Fibroblast of mammary gland (primary cell): ENCODE measurements around the gene PLLP.

Source experiments
- DNase-seq: peaks from one replicate; pipeline ENCODE4 v3.0.0-alpha.2; 2010; ENCODE audit warnings: low read depth
- H3K4me3 ChIP-seq: 2 replicates; pipeline ENCODE4 v1.5.1; 2011; ENCODE audit warnings: low read depth, mild to moderate bottlenecking, low read length, moderate library complexity; ENCODE audit not compliant: control insufficient read depth
- CTCF ChIP-seq: conservative IDR thresholded peaks from 2 replicates; pipeline ENCODE4 v1.5.1; 2011; ENCODE audit warnings: low read depth, low read length, inconsistent platforms; ENCODE audit not compliant: control insufficient read depth, insufficient read depth

PLLP gene

DNA sequence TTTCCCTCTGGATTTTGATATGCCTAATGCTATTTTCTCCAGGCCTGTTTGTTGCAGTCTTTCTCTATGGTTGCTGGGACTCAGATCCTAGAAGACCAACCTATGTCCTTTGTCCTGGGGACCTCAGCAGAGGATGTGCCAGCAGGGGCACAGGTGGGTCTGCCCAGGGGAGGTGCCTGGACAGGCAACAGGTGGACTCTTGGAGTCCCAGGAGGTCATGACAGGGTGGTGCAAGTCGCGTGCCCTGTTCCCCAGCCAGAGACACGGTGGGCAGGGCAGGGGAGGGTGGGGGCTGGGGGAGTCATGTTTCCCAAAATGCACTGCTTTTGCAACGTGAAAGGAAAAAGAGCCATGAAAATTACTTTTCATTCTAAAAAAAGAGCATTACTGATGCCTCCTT lies 26.3 kb upstream of the PLLP start:
- no peak for DNase-seq
- no peak for TF ChIP-seq CTCF
- H3K4me3 ChIP-seq: no peak overlapping the region

- no peak for DNase-seq
- no peak for TF ChIP-seq CTCF
- no peak overlapping the region for H3K4me3 ChIP-seq
These were observed 23.6 kb upstream of the PLLP start for GRCh38 chr16:57308041-57308440.

DNA sequence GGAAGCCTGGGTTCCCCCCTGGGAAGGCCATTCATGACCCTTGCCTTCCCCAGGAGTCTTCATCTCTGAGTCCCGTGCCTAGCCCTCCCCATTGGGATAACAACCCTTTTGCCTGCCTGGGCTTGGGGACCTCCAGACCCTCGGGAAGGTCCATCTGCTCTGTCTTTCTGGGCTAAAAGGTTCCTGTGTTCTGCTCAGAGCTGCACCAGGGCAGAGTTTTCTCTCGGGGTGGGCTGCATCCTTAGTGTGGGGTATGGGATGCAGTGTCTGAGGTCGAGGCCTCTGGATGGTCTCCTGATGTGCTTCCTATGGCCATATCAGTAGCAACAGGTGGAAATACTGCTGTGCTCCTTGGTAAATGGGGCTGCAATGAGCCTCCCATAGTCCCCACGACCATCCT lies 22.9 kb upstream of the PLLP start:
- H3K4me3 ChIP-seq: no peak overlapping the region
- no peak for TF ChIP-seq CTCF

DNA sequence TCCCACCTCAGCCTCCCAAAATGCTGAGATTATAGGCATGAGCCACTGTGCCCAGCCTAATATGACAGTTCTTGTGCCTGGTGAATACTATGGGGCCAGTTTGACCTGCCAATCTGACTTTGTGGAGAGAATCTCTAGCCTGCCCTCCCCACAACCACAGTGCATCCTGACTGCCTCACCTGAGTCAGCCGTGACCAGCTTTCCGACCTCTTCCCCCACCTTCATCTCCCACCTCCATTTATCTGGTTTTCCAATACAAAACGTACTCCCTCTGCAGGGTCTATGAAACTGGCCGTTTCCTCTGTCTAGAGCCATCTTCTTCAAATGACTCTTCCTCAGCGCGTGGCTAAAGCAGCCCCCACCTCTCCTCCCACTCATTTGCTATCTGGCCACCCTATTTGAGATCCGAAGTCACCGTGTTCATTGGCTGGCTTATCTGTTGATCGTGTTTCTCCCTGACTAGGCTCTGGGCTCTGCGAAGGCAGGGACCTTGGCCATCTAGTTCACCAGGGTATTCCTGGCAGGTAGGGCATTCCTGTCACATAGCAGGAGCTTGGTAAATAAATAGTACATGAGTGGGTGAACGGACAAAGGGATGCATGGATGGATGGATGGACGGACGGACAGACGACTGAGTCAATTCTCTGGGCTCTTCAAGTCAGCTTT lies 22.3 kb upstream of the PLLP start:
- TF ChIP-seq CTCF: no peak
- no peak for DNase-seq
- H3K4me3 ChIP-seq: no peak overlapping the region

More for the DNA sequence above, 22.9 kb upstream of the PLLP start:
- DNase-seq: no peak

DNA sequence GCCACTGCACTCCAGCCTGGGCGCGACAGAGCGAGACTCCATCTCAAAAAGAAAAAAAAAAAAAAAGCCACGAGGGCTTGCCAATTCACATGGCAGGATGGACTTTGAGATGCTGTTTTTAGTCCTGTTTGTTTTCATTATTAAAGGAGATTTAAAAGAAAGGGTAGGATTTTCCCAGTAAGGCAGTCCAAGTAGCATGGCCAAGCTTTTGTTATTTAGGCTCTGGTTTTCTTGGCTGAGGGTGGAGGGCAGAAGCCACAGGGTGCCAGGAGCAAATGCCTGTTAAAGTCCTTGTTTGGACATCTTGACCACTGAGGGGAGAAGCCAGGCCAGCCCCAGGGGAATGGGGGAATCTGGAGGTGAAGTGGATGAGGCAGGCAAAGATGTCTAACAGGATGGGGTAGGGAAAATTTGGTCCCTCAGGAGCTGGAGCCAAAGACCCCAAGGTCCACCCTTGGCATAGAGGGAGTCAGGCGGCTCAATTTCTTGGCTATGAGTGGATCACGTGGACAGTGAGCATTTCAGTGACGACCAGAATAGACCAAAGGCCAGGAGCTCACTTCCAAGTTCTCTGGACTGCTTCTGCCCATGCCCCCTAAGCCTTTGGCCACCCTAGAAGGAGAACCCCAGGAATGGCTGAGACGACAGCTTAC lies 20.8 kb upstream of the PLLP start:
- no peak for TF ChIP-seq CTCF
- DNase-seq: no peak

GRCh38 chr16:57304169-57305061 lies 19.9 kb upstream of the PLLP start:
- TF ChIP-seq CTCF: no peak

More for the DNA sequence above, 20.8 kb upstream of the PLLP start:
- H3K4me3 ChIP-seq: no peak overlapping the region

More at GRCh38 chr16:57304169-57305061, 19.9 kb upstream of the PLLP start:
- DNase-seq: peak; percentile 39
- H3K4me3 ChIP-seq: no peak overlapping the region
